Measurements from ENCODE around the gene ARHGAP10.

The ARHGAP10 gene

DNA sequence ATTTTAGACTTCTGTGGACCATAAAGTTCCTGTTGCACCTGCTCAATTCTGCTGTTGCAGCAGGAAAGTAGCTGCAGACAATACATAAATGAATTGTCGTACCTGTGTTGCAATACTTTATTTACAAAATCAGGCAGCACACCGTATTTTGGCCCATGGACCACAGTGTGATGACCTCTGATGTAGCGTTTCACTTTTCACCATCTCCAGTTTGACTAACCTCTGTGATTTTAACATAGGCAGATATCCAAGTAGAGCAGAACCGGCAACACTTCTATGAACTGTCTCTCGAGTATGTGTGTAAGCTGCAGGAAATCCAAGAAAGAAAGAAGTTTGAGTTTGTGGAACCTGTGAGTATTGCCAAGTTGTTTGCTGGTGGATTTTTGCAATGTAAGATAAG, 132.7 kb downstream of the ARHGAP10 start:
- TF ChIP-seq CTCF (conservative IDR thresholded peaks at IDR 0.05; ENCODE audit: low read depth, low read length): no peak
- Histone ChIP-seq H4K20me1 (ENCODE audit: insufficient read depth) (peaks cover 3% of the 10 kb centered on the region), H3K4me2 (no peak overlapping the region), H3K4me1 (ENCODE audit: low read depth, poor library complexity, severe bottlenecking) (peaks cover 47% of the 10 kb centered on the region), H3K79me2 (ENCODE audit: insufficient read depth, low read depth) (no peaks in the 10 kb centered on the region; the same call in 1 of the 2 replicates), H3K27me3 (ENCODE audit: insufficient read depth, low read depth) (no peaks in the 10 kb centered on the region), H2AFZ (ENCODE audit: low read depth) (no peak overlapping the region), H3K9ac (no peak overlapping the region), H3K27ac (no peak overlapping the region), H3K4me3 (IDR thresholded peaks at IDR 0.05; ENCODE audit: insufficient read depth, low read depth, low read length) (no peak overlapping the region), H3K36me3 (ENCODE audit: insufficient read depth) (no peaks in the 10 kb centered on the region)

GRCh38 chr4:147865926-147866325, 134.0 kb downstream of the ARHGAP10 start:
- Histone ChIP-seq H3K4me2 (no peak overlapping the region), H3K27ac (0 out of 2 replicates have a peak overlapping the region, but pooled peaks have one; percentile 9), H4K20me1 (ENCODE audit: insufficient read depth) (peaks cover 3% of the 10 kb centered on the region), H3K4me1 (ENCODE audit: low read depth, poor library complexity, severe bottlenecking) (peaks cover 47% of the 10 kb centered on the region), H3K4me3 (IDR thresholded peaks at IDR 0.05; ENCODE audit: insufficient read depth, low read depth, low read length) (no peak overlapping the region), H3K36me3 (ENCODE audit: insufficient read depth) (no peaks in the 10 kb centered on the region), H3K9ac (no peak overlapping the region), H3K79me2 (ENCODE audit: insufficient read depth, low read depth) (no peaks in the 10 kb centered on the region; the same call in 1 of the 2 replicates), H2AFZ (ENCODE audit: low read depth) (no peak overlapping the region), H3K27me3 (ENCODE audit: insufficient read depth, low read depth) (no peaks in the 10 kb centered on the region)
- TF ChIP-seq CTCF (conservative IDR thresholded peaks at IDR 0.05; ENCODE audit: low read depth, low read length): no peak

- no peaks in the 10 kb centered on the region for H3K27me3 ChIP-seq (ENCODE audit: insufficient read depth, low read depth)
- no peak overlapping the region for H3K4me3 ChIP-seq (IDR thresholded peaks at IDR 0.05; ENCODE audit: insufficient read depth, low read depth, low read length)
- H4K20me1 ChIP-seq (ENCODE audit: insufficient read depth): peaks cover 3% of the 10 kb centered on the region
- H3K4me1 ChIP-seq (ENCODE audit: low read depth, poor library complexity, severe bottlenecking): peaks cover 45% of the 10 kb centered on the region
- no peak overlapping the region for H3K9ac ChIP-seq
- H3K27ac ChIP-seq: 0 out of 2 replicates have a peak overlapping the region, but pooled peaks have one; percentile 9
- no peak overlapping the region for H2AFZ ChIP-seq (ENCODE audit: low read depth)
- TF ChIP-seq CTCF (conservative IDR thresholded peaks at IDR 0.05; ENCODE audit: low read depth, low read length): peak; percentile 100
- no peak overlapping the region for H3K4me2 ChIP-seq
- no peaks in the 10 kb centered on the region; the same call in 1 of the 2 replicates for H3K79me2 ChIP-seq (ENCODE audit: insufficient read depth, low read depth)
- no peaks in the 10 kb centered on the region for H3K36me3 ChIP-seq (ENCODE audit: insufficient read depth)
Observed at GRCh38 chr4:147866532-147867271, 134.8 kb downstream of the ARHGAP10 start.

- Histone ChIP-seq H3K79me2 (ENCODE audit: insufficient read depth, low read depth) (no peaks in the 10 kb centered on the region), H3K9ac (no peak overlapping the region), H3K27me3 (ENCODE audit: insufficient read depth, low read depth) (no peaks in the 10 kb centered on the region), H3K4me3 (IDR thresholded peaks at IDR 0.05; ENCODE audit: insufficient read depth, low read depth, low read length) (no peak overlapping the region), H3K4me1 (ENCODE audit: low read depth, poor library complexity, severe bottlenecking) (no peaks in the 10 kb centered on the region), H3K4me2 (no peak overlapping the region), H4K20me1 (ENCODE audit: insufficient read depth) (no peaks in the 10 kb centered on the region), H3K36me3 (ENCODE audit: insufficient read depth) (peaks cover 3% of the 10 kb centered on the region; the same call in 1 of the 2 replicates), H2AFZ (ENCODE audit: low read depth) (no peak overlapping the region), H3K27ac (no peak overlapping the region)
- TF ChIP-seq CTCF (conservative IDR thresholded peaks at IDR 0.05; ENCODE audit: low read depth, low read length): no peak
Observed at GRCh38 chr4:147874109-147874508, 142.2 kb downstream of the ARHGAP10 start.

All from KMS-11 (cell line).